ENCODE measurements around the gene SUSD4. TPM values are rescaled to one million over a fixed set of nuclear protein-coding genes. Genes with fewer than 3 reads are reported as not detected.

The SUSD4 gene
- total and polyA plus RNA-seq, 10 of the 15 experiments (the other 5 are each of a cell fraction or from before 2014, with no cell fraction given), result 0.13 to 1.1 (median 0.26) TPM; not detected in 3

GRCh38 chr1:223390618-223391017 lies 26.6 kb upstream of the SUSD4 start (continued):
- no peak for TF ChIP-seq ZBTB40 (IDR thresholded peaks at IDR 0.05; ENCODE audit: borderline replicate concordance)
- no peak for TF ChIP-seq CEBPZ (IDR thresholded peaks at IDR 0.05; ENCODE audit: low read depth, low read length)
- no peak for TF ChIP-seq NR2C1 (IDR thresholded peaks at IDR 0.05)

GRCh38 chr1:223386013-223386412 lies 22.0 kb upstream of the SUSD4 start:
- intact Hi-C loops (cut with micrococcal nuclease; ENCODE audit: unreplicated experiment), result no loop called here
- no peaks in the 10 kb centered on the region for H3K9me3 ChIP-seq (replicated peaks; ENCODE audit: control insufficient read depth, insufficient read depth, low read length)
- no TSS peak for BruUV-seq (replicated peaks)
- FAIRE-seq, result no peak
- H3K4me2 ChIP-seq (ENCODE audit: control insufficient read depth, insufficient read depth), result no peak overlapping the region
- no peak overlapping the region for H3K4me3 ChIP-seq
- H3K27me3 ChIP-seq (replicated peaks in 1 of 2; ENCODE audit: control insufficient read depth in 2 of 2, insufficient read depth in 2 of 2, low read length in 1 of 2), result no peaks in the 10 kb centered on the region; a peak in 2 of 4 replicates
- ATAC-seq, result no peak
- no peaks in the 10 kb centered on the region for H4K20me1 ChIP-seq (ENCODE audit: control insufficient read depth, insufficient read depth)
- no peaks in the 10 kb centered on the region for H3K79me2 ChIP-seq (ENCODE audit: control insufficient read depth, insufficient read depth, low read length)
- H3K9ac ChIP-seq (ENCODE audit: control insufficient read depth, insufficient read depth, low read length), result no peak overlapping the region
- ChIA-PET RAD21 (ENCODE audit: unreplicated experiment) (no interaction called here), SMC1A (ENCODE audit: uncharacterized antibody, unreplicated experiment) (no interaction called here), POLR2A (no interaction called here), CTCF (no interaction called here)
- no peak overlapping the region for H3K27ac ChIP-seq (ENCODE audit: control insufficient read depth, insufficient read depth)
- in situ Hi-C loops (cut with MboI), result no loop called here
- H3K36me3 ChIP-seq (ENCODE audit: control insufficient read depth in 2 of 2, insufficient read depth in 2 of 2, low read length in 1 of 2), result no peaks in the 10 kb centered on the region
- H3K4me1 ChIP-seq (ENCODE audit: control insufficient read depth, insufficient read depth, low read length), result no peaks in the 10 kb centered on the region
- 0% methylated on average over 2 of the region's 2 CpGs for WGBS (ENCODE audit: insufficient coverage, insufficient replicate concordance, low lambda C conversion rate, missing lambda C conversion rate)
- no peak for DNase-seq (ENCODE audit: low read depth, low spot score)
- no peak overlapping the region for H2AFZ ChIP-seq (ENCODE audit: control insufficient read depth, low read depth, low read length)
- TF ChIP-seq SMAD5 (IDR thresholded peaks at IDR 0.05; ENCODE audit: low read depth), result no peak
- no peak for TF ChIP-seq YBX1 (IDR thresholded peaks at IDR 0.05)
- TF ChIP-seq, protein P1, sequence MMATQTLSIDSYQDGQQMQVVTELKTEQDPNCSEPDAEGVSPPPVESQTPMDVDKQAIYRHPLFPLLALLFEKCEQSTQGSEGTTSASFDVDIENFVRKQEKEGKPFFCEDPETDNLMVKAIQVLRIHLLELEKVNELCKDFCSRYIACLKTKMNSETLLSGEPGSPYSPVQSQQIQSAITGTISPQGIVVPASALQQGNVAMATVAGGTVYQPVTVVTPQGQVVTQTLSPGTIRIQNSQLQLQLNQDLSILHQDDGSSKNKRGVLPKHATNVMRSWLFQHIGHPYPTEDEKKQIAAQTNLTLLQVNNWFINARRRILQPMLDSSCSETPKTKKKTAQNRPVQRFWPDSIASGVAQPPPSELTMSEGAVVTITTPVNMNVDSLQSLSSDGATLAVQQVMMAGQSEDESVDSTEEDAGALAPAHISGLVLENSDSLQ (IDR thresholded peaks at IDR 0.05), result no peak
- TF ChIP-seq TARDBP (IDR thresholded peaks at IDR 0.05; ENCODE audit: borderline replicate concordance), result no peak
- no peak for TF ChIP-seq WRNIP1 (IDR thresholded peaks at IDR 0.05; ENCODE audit: borderline replicate concordance, low read depth, low read length)
- no peak for TF ChIP-seq ZBTB40 (IDR thresholded peaks at IDR 0.05; ENCODE audit: borderline replicate concordance)
- no peak for TF ChIP-seq ZSCAN29 (IDR thresholded peaks at IDR 0.05)
- no peak for TF ChIP-seq HCFC1 (IDR thresholded peaks at IDR 0.05; ENCODE audit: low read length)
- no peak for TF ChIP-seq SP1 (IDR thresholded peaks at IDR 0.05; ENCODE audit: low read depth, low read length)

Measured in GM12878 (cell line).